Stimulated activated CD8-positive, alpha-beta memory T cell treated with anti-CD3 and anti-CD28 coated beads, Interleukin-12 subunit alpha, Interleukin-12 subunit beta, amount 100 ng/mL, for 1 hour (primary cell): ENCODE data around the gene TENM4.

Source experiments
- DNase-seq: peaks from one replicate; pipeline ENCODE4 v3.0.0-alpha.2; 2020; ENCODE audit warnings: low read depth

The TENM4 gene

GRCh38 chr11:78698612-78699011 is 742.2 kb downstream of the TENM4 start:
- no peak for DNase-seq

GRCh38 chr11:78696177-78696576 is 744.7 kb downstream of the TENM4 start:
- no peak for DNase-seq

- no peak for DNase-seq
Observed at GRCh38 chr11:78694152-78694551, 746.7 kb downstream of the TENM4 start.

- no peak for DNase-seq
Observed at GRCh38 chr11:78691215-78691614, 749.6 kb downstream of the TENM4 start.

GRCh38 chr11:78690352-78690987 is 750.4 kb downstream of the TENM4 start:
- DNase-seq: no peak

GRCh38 chr11:78689585-78690153 is 751.2 kb downstream of the TENM4 start:
- no peak for DNase-seq

- DNase-seq: no peak
Observed at GRCh38 chr11:78689101-78689500, 751.7 kb downstream of the TENM4 start.

GRCh38 chr11:78688460-78688859 is 752.4 kb downstream of the TENM4 start:
- DNase-seq: no peak

- no peak for DNase-seq
Observed at GRCh38 chr11:78685156-78685555, 755.7 kb downstream of the TENM4 start.

DNA sequence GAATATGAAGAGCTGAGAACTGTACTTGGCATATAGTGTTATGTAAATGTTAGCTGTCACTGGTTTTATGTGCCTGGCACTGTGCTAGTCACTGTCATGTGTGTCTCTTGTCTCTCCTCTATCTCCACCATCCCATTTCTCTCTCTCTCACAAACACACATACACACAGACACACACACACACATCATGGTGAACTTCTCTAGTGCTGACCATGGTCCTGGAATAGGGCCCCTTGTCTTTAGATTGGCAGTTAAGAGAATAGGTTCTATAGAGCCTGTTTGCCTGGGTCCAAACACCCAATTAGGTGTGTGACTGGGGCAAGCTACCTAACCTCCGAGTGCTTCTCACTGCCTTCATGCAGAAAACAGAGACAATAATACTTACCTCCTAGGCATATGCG is 756.5 kb downstream of the TENM4 start:
- no peak for DNase-seq

- no peak for DNase-seq
Observed at GRCh38 chr11:78683774-78684173, 757.1 kb downstream of the TENM4 start.

- DNase-seq: no peak
Observed at GRCh38 chr11:78676026-78676557, 764.7 kb downstream of the TENM4 start.

DNA sequence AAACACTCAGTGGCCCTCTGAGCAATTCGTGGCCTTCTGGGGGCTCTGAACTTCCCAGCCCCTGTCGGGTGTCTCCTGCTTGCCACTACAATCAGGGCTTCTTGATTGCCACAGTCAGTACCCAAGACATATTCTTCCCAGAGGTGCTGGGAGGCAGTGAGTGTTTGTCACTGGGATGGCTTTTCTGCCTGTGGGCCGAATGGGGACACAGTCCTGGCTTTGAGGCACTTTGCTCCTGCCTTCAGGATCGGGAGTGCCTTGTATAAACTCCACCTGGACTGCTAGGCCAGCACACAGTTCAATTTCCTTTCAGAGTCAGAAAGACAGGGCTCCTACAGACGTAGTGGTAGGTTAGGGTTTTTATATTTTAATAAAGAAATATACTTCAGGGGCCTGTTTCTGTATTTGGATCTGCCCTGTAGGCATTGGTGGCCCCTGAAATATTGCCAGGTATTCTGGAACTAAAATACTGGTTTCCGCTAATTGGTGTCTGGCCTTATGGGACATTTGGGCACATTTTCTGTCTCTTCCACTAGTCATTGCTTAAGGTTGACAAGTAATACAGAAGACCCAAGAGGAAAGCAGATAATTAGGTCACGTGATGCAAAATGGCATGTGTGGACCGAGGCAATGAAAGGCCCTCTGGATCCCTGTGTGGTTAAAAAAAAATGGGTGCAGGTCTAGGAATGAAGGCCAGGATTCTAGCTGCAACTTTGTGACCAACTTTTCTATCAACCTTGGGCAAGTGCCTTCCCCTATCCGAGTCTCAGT is 767.8 kb downstream of the TENM4 start:
- DNase-seq: no peak

DNA sequence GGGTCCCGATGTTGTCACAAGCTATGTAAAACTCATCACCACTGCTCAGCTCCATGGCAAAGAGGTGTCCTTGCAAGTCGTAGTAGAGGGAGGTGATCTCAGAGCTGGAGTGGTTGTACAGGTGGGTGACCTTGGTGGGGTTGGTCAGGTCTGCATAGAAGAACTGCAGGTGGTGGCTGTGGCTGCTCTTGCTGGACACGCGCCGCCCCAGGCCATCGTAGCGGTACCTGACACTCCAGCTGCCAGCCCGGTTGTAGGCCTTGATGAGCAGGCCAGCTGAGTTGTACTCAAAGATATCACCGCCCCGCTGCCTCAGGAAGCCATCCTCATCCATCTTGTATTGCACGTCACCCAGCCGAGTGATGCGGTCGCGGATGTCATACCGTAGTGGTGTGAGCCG is 771.6 kb downstream of the TENM4 start:
- DNase-seq: no peak

DNA sequence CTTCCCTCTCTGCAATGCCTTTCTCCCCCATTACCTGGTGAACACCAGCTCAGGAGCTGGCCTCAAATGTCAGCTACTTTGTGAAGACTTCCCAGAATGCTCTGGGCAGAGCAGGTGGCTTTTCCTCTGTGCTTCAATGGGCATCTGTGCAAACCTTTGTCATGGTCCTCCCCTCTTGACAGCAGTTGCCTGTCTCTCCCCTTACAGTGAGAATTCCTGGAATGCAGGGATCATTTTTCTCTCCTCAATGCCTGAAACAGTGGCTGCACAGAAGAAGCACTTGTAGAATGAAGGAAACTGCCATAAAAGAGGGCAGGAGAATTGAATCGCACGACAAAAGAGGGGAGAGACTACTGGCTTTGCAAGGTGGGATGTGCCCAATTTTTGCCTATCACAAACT is 773.4 kb downstream of the TENM4 start:
- no peak for DNase-seq

DNA sequence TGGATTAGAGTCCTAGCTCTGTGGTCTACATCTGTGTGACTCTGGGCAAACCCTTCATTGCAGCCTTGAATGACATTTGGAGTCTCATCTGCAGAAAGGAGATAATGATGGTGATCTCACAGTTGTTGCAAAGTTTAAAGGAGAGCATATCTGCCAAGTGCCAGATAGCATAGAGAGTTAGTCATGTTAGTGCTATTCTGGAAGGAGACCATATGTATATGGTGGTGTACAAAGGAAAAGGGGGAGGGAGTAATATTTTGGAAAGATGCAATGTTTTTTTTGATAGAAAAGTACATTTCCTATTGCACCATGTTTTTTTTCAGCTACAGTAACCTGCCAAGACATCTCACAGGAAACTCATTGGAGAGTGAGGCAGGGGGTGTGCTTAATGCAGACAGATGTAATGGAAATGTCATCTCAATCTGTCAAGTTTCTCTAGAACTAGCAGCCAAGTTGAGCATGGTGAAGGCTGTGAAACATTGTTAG is 774.1 kb downstream of the TENM4 start:
- no peak for DNase-seq

DNA sequence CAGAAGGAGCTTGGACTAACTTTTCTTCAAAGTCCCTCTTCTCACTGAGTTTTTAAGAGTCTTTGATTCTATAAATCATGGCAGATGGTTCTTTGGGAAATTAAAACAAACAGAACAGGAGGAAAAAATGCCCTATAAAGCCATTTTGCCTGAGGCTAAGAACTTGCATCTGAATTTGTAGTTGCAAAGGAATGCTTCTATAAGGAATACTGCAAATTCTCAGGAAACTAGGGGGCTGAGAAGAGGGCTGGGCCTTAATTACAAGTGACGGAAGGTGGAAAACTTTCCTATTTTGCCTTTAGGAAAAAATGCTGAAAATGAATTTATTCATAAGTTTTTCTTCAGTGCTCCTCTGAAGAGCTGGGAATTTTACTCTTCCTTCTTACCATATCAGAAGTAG is 776.2 kb downstream of the TENM4 start:
- DNase-seq: no peak

GRCh38 chr11:78662811-78663210 is 778.0 kb downstream of the TENM4 start:
- DNase-seq: no peak

GRCh38 chr11:78660471-78660870 is 780.4 kb downstream of the TENM4 start:
- no peak for DNase-seq

- no peak for DNase-seq
Observed at GRCh38 chr11:78659326-78660270, 781.2 kb downstream of the TENM4 start.

DNA sequence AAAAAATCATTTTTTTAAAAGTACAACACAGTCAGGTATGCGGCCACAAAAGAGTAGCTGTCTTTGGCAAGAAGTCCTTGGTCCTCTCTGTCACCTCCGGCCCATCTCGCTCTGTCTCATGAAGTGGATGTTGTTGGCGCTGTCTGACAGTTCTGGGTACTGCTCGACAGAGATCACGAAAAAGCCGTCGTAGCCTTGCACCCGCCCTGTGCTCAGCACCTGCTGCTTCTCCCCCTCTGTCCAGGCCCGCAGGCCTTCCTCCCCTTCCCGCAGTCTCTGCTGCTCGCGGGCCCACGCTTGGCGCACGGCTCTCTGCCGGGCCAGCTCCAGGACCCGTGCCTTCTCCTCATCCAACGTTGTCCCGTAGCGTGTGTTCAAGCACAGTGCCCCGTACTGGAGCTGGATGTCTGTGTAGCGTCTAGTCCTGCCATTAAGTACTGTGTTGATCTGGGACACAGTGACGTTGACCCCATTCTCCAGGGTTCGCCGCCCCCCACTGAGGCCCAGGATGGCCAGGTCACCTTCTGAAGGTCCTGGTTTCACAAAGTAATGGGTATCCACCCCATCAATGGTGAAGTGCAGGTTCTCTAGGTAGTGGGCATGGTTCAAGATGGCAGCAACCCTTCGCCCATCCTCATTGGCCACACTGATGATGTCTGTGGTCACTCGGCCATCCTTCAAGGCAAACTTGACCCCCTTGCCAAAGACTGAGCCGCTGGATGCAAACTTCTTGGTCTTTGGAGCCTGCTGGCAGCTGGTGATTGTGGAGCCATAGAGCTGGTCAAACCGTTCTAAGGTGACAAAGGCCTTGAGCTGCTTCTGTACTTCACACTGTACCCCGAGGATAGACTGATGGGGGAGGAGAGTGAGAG is 782.6 kb downstream of the TENM4 start:
- DNase-seq: no peak
